Neural progenitor cell (in vitro differentiated cells): Measurements from ENCODE around the gene CCDC149.

ENCODE experiments used
- CTCF ChIP-seq: fragments of 200-600 bp; sonication (generic); IDR thresholded peaks from 2 replicates; pipeline ENCODE4 v1.5.1; 2017; ENCODE audit warnings: antibody characterized with exemption, mild to moderate bottlenecking
- EZH2 ChIP-seq: fragments of 200-600 bp; sonication (generic); IDR thresholded peaks from 2 replicates; pipeline ENCODE4 v1.6.1; 2017; ENCODE audit warnings: antibody characterized with exemption, mild to moderate bottlenecking, moderate library complexity
- EZH2phosphoT487 ChIP-seq: fragments of 200-600 bp; sonication (generic); IDR thresholded peaks from 2 replicates; pipeline ENCODE4 v1.6.1; 2017; ENCODE audit warnings: antibody characterized with exemption

GRCh38 chr4:24835696-24836095, 77.1 kb downstream of the CCDC149 start:
- TF ChIP-seq CTCF (no peak), EZH2 (no peak), EZH2phosphoT487 (no peak)
